ENCODE measurements around the gene TUBG1. TPM values are rescaled to one million over a fixed set of nuclear protein-coding genes. Genes with fewer than 3 reads are reported as not detected.
A peak's percentile ranks its signal among the peaks of the same experiment; 100 is the strongest.

Gene TUBG1
- total and polyA plus RNA-seq, 9 of the 15 experiments (the other 6 are each of a cell fraction or from before 2014, with no cell fraction given) = 33.1 to 147 (median 66.0) TPM

GRCh38 chr17:42623732-42624596, 14.5 kb downstream of the TUBG1 start (continued):
- TF ChIP-seq CREB5 (CRISPR knock-in tag; IDR thresholded peaks at IDR 0.05) = no peak
- no peak for TF ChIP-seq SRSF1 (IDR thresholded peaks at IDR 0.05; ENCODE audit: low read depth, low read length)
- no peak for TF ChIP-seq TOE1 (IDR thresholded peaks at IDR 0.05; ENCODE audit: borderline replicate concordance)
- no peak for TF ChIP-seq TOE1 (CRISPR knock-in tag; IDR thresholded peaks at IDR 0.05; ENCODE audit: borderline replicate concordance, low read depth)
- TF ChIP-seq YY1 (IDR thresholded peaks at IDR 0.05; ENCODE audit: borderline replicate concordance in 1 of 3, control insufficient read depth in 1 of 3, extremely low read depth in 1 of 3, insufficient read depth in 3 of 3, insufficient read length in 1 of 3, insufficient replicate concordance in 2 of 3, low read depth in 1 of 3, low read length in 2 of 3) = no peak
- TF ChIP-seq DNMT1 (IDR thresholded peaks at IDR 0.05) = no peak
- TF ChIP-seq FOXP1 (CRISPR knock-in tag; IDR thresholded peaks at IDR 0.05) = no peak
- TF ChIP-seq ZNF24 (IDR thresholded peaks at IDR 0.05) = no peak
- peak; percentile 80 for TF ChIP-seq NFE2 (IDR thresholded peaks at IDR 0.05; ENCODE audit: low read depth)
- no peak for TF ChIP-seq KDM5B (IDR thresholded peaks at IDR 0.05; ENCODE audit: insufficient replicate concordance, low read depth, low read length)
- no peak for TF ChIP-seq ZNF436 (CRISPR knock-in tag; IDR thresholded peaks at IDR 0.05)
- TF ChIP-seq KHSRP (IDR thresholded peaks at IDR 0.05) = no peak
- no peak for TF ChIP-seq ZNF668 (CRISPR knock-in tag; IDR thresholded peaks at IDR 0.05)
- TF ChIP-seq SAFB (IDR thresholded peaks at IDR 0.05; ENCODE audit: borderline replicate concordance, low read depth, low read length) = no peak
- TF ChIP-seq SMAD1 (IDR thresholded peaks at IDR 0.05; ENCODE audit: low read depth, low read length, partially characterized antibody) = no peak
- TF ChIP-seq ZNF239 (CRISPR knock-in tag; IDR thresholded peaks at IDR 0.05) = peak; percentile 49; the same call in 1 of the 2 replicates
- TF ChIP-seq EZH2 (IDR thresholded peaks at IDR 0.05; ENCODE audit: borderline replicate concordance, low read depth, low read length) = no peak
- TF ChIP-seq ZNF766 (CRISPR knock-in tag; conservative IDR thresholded peaks at IDR 0.05) = peak; percentile 63; the same call in 1 of the 2 replicates
- TF ChIP-seq, protein P1, sequence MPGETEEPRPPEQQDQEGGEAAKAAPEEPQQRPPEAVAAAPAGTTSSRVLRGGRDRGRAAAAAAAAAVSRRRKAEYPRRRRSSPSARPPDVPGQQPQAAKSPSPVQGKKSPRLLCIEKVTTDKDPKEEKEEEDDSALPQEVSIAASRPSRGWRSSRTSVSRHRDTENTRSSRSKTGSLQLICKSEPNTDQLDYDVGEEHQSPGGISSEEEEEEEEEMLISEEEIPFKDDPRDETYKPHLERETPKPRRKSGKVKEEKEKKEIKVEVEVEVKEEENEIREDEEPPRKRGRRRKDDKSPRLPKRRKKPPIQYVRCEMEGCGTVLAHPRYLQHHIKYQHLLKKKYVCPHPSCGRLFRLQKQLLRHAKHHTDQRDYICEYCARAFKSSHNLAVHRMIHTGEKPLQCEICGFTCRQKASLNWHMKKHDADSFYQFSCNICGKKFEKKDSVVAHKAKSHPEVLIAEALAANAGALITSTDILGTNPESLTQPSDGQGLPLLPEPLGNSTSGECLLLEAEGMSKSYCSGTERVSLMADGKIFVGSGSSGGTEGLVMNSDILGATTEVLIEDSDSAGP (CRISPR knock-in tag; IDR thresholded peaks at IDR 0.05) = no peak
- TF ChIP-seq, protein P2, sequence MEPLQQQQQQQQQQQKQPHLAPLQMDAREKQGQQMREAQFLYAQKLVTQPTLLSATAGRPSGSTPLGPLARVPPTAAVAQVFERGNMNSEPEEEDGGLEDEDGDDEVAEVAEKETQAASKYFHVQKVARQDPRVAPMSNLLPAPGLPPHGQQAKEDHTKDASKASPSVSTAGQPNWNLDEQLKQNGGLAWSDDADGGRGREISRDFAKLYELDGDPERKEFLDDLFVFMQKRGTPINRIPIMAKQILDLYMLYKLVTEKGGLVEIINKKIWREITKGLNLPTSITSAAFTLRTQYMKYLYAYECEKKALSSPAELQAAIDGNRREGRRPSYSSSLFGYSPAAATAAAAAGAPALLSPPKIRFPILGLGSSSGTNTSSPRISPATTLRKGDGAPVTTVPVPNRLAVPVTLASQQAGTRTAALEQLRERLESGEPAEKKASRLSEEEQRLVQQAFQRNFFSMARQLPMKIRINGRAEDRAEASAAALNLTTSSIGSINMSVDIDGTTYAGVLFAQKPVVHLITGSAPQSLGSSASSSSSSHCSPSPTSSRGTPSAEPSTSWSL (CRISPR knock-in tag; IDR thresholded peaks at IDR 0.05; ENCODE audit: borderline replicate concordance) = no peak
- TF ChIP-seq ZNF778 (CRISPR knock-in tag; IDR thresholded peaks at IDR 0.05) = no peak
- 0 out of 2 replicates have a peak, but pooled peaks have one; percentile 84 for TF ChIP-seq ZNF175 (CRISPR knock-in tag; IDR thresholded peaks at IDR 0.05; ENCODE audit: low read depth)
- no peak; the same call in 1 of the 2 replicates for TF ChIP-seq GATA2 (CRISPR knock-in tag; IDR thresholded peaks at IDR 0.05)
